Hepatocyte (in vitro differentiated cells): ENCODE data around the gene EPHA10.

Experiments used
- CTCF ChIP-seq: fragments of 200-600 bp; sonication (generic); IDR thresholded peaks from 2 replicates; pipeline ENCODE4 v1.5.1; 2016; ENCODE audit warnings: antibody characterized with exemption, mild to moderate bottlenecking; ENCODE audit not compliant: poor library complexity
- EZH2 ChIP-seq: fragments of 200-600 bp; sonication (generic); IDR thresholded peaks from 2 replicates; pipeline ENCODE4 v1.6.1; 2016; ENCODE audit warnings: antibody characterized with exemption, mild to moderate bottlenecking, borderline replicate concordance
- EZH2phosphoT487 ChIP-seq: fragments of 200-600 bp; sonication (generic); IDR thresholded peaks from one replicate; pipeline ENCODE4 v1.6.1; 2018; ENCODE audit warnings: antibody characterized with exemption, mild to moderate bottlenecking, low read depth, moderate library complexity; ENCODE audit not compliant: unreplicated experiment, severe bottlenecking

- no peak for TF ChIP-seq CTCF
- TF ChIP-seq EZH2, result no peak
- TF ChIP-seq EZH2phosphoT487, result no peak
These were observed 45.9 kb downstream of the EPHA10 start for GRCh38 chr1:37718901-37719571.
